ELF-1 (cell line): ENCODE data around the gene TTN.

Source experiments
- DNase-seq: peaks from one replicate; pipeline ENCODE4 v3.0.0-alpha.2; 2016; ENCODE audit warnings: low read depth, low spot score

Gene TTN

GRCh38 chr2:178811901-178812300 is 4.7 kb upstream of the TTN start:
- DNase-seq, result no peak

GRCh38 chr2:178811045-178811444 is 3.8 kb upstream of the TTN start:
- DNase-seq, result no peak

- no peak for DNase-seq
Measured at GRCh38 chr2:178810422-178810821, 3.2 kb upstream of the TTN start.

GRCh38 chr2:178806543-178806942 is 680 bp downstream of the TTN start:
- no peak for DNase-seq

- DNase-seq, result no peak
Measured at GRCh38 chr2:178805457-178805856, 1.8 kb downstream of the TTN start.

GRCh38 chr2:178804791-178805190 is 2.4 kb downstream of the TTN start:
- DNase-seq, result peak; percentile 23

GRCh38 chr2:178800510-178800909 is 6.7 kb downstream of the TTN start:
- no peak for DNase-seq

GRCh38 chr2:178799305-178799704 is 7.9 kb downstream of the TTN start:
- DNase-seq, result no peak

- no peak for DNase-seq
Measured at GRCh38 chr2:178796079-178796677, 11.0 kb downstream of the TTN start.

GRCh38 chr2:178787934-178788333 is 19.3 kb downstream of the TTN start:
- no peak for DNase-seq

GRCh38 chr2:178787155-178787554 is 20.1 kb downstream of the TTN start:
- no peak for DNase-seq

- DNase-seq, result no peak
Measured at GRCh38 chr2:178783889-178784288, 23.3 kb downstream of the TTN start.

GRCh38 chr2:178782236-178782635 is 25.0 kb downstream of the TTN start:
- no peak for DNase-seq

- DNase-seq, result no peak
Measured at GRCh38 chr2:178777577-178777976, 29.6 kb downstream of the TTN start.

- no peak for DNase-seq
Measured at GRCh38 chr2:178776751-178777150, 30.5 kb downstream of the TTN start.

- no peak for DNase-seq
Measured at GRCh38 chr2:178775975-178776374, 31.2 kb downstream of the TTN start.

- no peak for DNase-seq
Measured at GRCh38 chr2:178770518-178770917, 36.7 kb downstream of the TTN start.

- no peak for DNase-seq
Measured at GRCh38 chr2:178767094-178768060, 39.8 kb downstream of the TTN start.

- DNase-seq, result peak; percentile 7
Measured at GRCh38 chr2:178764097-178764496, 43.1 kb downstream of the TTN start.

- DNase-seq, result peak; percentile 15
Measured at GRCh38 chr2:178761759-178762371, 45.4 kb downstream of the TTN start.

GRCh38 chr2:178756843-178757242 is 50.4 kb downstream of the TTN start:
- no peak for DNase-seq

- no peak for DNase-seq
Measured at GRCh38 chr2:178756343-178756742, 50.9 kb downstream of the TTN start.

- no peak for DNase-seq
Measured at GRCh38 chr2:178747767-178748166, 59.5 kb downstream of the TTN start.
